WTC11 (cell line): ENCODE data around the gene BPI. TPM values are rescaled to one million over a fixed set of nuclear protein-coding genes. Genes with fewer than 3 reads are reported as not detected.

Experiments used
- ATAC-seq: fragments of 200-7000 bp; cut with Tn5 transposase; 2 replicates; pipeline ENCODE4 v1.10.0; 2021; ENCODE audit warnings: mild to moderate bottlenecking, moderate library complexity
- CTCF ChIA-PET: fragments of 300-600 bp; sonication (Branson Sonifier 250); formaldehyde crosslinking; loops from one replicate; lab custom pipeline; 2021; ENCODE audit warnings: antibody characterized with exemption; lab: Charles Lee
- POLR2A ChIA-PET: fragments of 350-600 bp; sonication (Branson Sonifier 250); formaldehyde crosslinking; loops from one replicate; lab custom pipeline; 2021; ENCODE audit warnings: antibody characterized with exemption; lab: Charles Lee
- DNase-seq: peaks from one replicate; pipeline ENCODE4 v3.0.0; 2021; ENCODE audit warnings: low spot score
- H3K27ac Mint-ChIP-seq: 2 replicates; pipeline ENCODE4 v1.8.0; 2021; ENCODE audit warnings: mixed read lengths
- H3K27me3 Mint-ChIP-seq: 2 replicates; pipeline ENCODE4 v1.8.0; 2021; ENCODE audit warnings: low read depth, mild to moderate bottlenecking, moderate library complexity, mixed read lengths
- H3K36me3 Mint-ChIP-seq: 2 replicates; pipeline ENCODE4 v1.8.0; 2021; ENCODE audit warnings: mixed read lengths
- H3K4me1 Mint-ChIP-seq: 2 replicates; pipeline ENCODE4 v1.8.0; 2022; ENCODE audit warnings: mixed read lengths
- H3K4me3 Mint-ChIP-seq: 2 replicates; pipeline ENCODE4 v1.8.0; 2021; ENCODE audit warnings: mild to moderate bottlenecking, moderate library complexity, mixed read lengths
- H3K9me3 Mint-ChIP-seq: 2 replicates; pipeline ENCODE4 v1.8.0; 2021; ENCODE audit warnings: mixed read lengths
- ATF1 ChIP-seq: sonication (generic); formaldehyde crosslinking; IDR thresholded peaks from 2 replicates; pipeline ENCODE4 v1.8.1; 2023; ENCODE audit warnings: mild to moderate bottlenecking, moderate library complexity, missing genetic modification reagents
- CBFB ChIP-seq: sonication (generic); formaldehyde crosslinking; IDR thresholded peaks from 2 replicates; pipeline ENCODE4 v1.8.1; 2022; ENCODE audit warnings: mild to moderate bottlenecking, low read depth, missing genetic modification reagents
- EMX1 ChIP-seq: fragments of 250-450 bp; sonication (Bioruptor Pico); IDR thresholded peaks from 2 replicates; pipeline ENCODE4 v1.8.0; 2021; ENCODE audit warnings: mild to moderate bottlenecking
- FOXJ3 ChIP-seq: sonication (generic); formaldehyde crosslinking; IDR thresholded peaks from 2 replicates; pipeline ENCODE4 v1.9.0; 2021; ENCODE audit warnings: missing genetic modification reagents, mild to moderate bottlenecking, borderline replicate concordance
- GABPB1 ChIP-seq: sonication (generic); formaldehyde crosslinking; IDR thresholded peaks from 2 replicates; pipeline ENCODE4 v1.8.1; 2023; ENCODE audit warnings: mild to moderate bottlenecking, missing genetic modification reagents
- GRHL2 ChIP-seq: fragments of 250-450 bp; sonication (Bioruptor Pico); IDR thresholded peaks from 2 replicates; pipeline ENCODE4 v1.8.0; 2022; ENCODE audit warnings: mild to moderate bottlenecking, moderate library complexity; ENCODE audit not compliant: insufficient replicate concordance, severe bottlenecking
- NFYB ChIP-seq: sonication (generic); formaldehyde crosslinking; conservative IDR thresholded peaks from 2 replicates; pipeline ENCODE4 v1.8.0; 2022; ENCODE audit warnings: low read depth, missing genetic modification reagents
- OVOL2 ChIP-seq: fragments of 250-450 bp; sonication (Bioruptor Pico); IDR thresholded peaks from 2 replicates; pipeline ENCODE4 v1.9.0; 2021; ENCODE audit warnings: mild to moderate bottlenecking, borderline replicate concordance
- SMAD4 ChIP-seq: sonication (generic); formaldehyde crosslinking; IDR thresholded peaks from 2 replicates; pipeline ENCODE4 v1.8.0; 2022; ENCODE audit warnings: mild to moderate bottlenecking, missing genetic modification reagents
- SP1 ChIP-seq: sonication (generic); formaldehyde crosslinking; conservative IDR thresholded peaks from 2 replicates; pipeline ENCODE4 v1.8.1; 2022; ENCODE audit warnings: missing genetic modification reagents
- TEAD4 ChIP-seq: sonication (generic); formaldehyde crosslinking; IDR thresholded peaks from 2 replicates; pipeline ENCODE4 v1.8.0; 2022; ENCODE audit warnings: mild to moderate bottlenecking, missing genetic modification reagents
- ZNF121 ChIP-seq: sonication (generic); formaldehyde crosslinking; IDR thresholded peaks from 2 replicates; pipeline ENCODE4 v1.8.0; 2023; ENCODE audit warnings: missing genetic modification reagents
- ZNF396 ChIP-seq: fragments of 250-450 bp; sonication (Bioruptor Pico); IDR thresholded peaks from 2 replicates; pipeline ENCODE4 v1.8.0; 2021; ENCODE audit warnings: mild to moderate bottlenecking, moderate library complexity, borderline replicate concordance
- total RNA-seq: library from RNA; stranded (reverse); gene quantifications from 3 replicates; pipeline ENCODE4 v1.2.3, GENCODE V29; 2021
- TF ChIP-seq, protein P1 (sequence below): sonication (generic); formaldehyde crosslinking; IDR thresholded peaks from 2 replicates; pipeline ENCODE4 v1.8.1; 2023; ENCODE audit warnings: mild to moderate bottlenecking, missing genetic modification reagents, borderline replicate concordance
- TF ChIP-seq, protein P2 (sequence below): sonication (generic); formaldehyde crosslinking; IDR thresholded peaks from 2 replicates; pipeline ENCODE4 v1.8.0; 2022; ENCODE audit warnings: missing genetic modification reagents
- TF ChIP-seq, protein P3 (sequence below): sonication (generic); formaldehyde crosslinking; IDR thresholded peaks from 2 replicates; pipeline ENCODE4 v1.8.0; 2023; ENCODE audit warnings: missing genetic modification reagents, mild to moderate bottlenecking, borderline replicate concordance
- TF ChIP-seq, protein P4 (sequence below): fragments of 200-600 bp; IDR thresholded peaks from 2 replicates; pipeline ENCODE4 v1.8.0; 2022; ENCODE audit warnings: antibody characterized with exemption
- TF ChIP-seq, protein P5 (sequence below): fragments of 250-450 bp; sonication (Bioruptor Pico); IDR thresholded peaks from 2 replicates; pipeline ENCODE4 v1.9.0; 2021; ENCODE audit warnings: mild to moderate bottlenecking

Gene BPI
- total RNA-seq, 1 experiment from 2014 or later, result not detected

DNA sequence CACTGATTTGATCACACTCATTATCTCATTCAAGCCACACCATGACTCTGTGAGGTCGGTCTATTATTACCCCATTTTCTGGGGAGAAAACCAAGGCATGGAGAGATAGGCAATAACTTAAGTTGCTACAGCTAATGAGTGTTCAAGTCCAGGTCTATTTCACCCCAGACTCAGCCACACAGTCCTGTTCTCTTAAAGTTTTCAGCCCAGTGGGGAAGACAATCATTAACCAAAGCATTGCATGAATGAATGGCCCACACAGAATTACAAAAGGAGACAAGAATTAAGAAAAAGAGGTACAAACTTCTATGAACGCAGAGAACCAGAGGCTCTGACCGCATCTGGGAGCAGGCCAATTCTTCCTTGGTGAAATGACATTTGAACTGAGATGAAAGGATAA, 7.1 kb downstream of the BPI start (continued):
- TF ChIP-seq, protein P1, sequence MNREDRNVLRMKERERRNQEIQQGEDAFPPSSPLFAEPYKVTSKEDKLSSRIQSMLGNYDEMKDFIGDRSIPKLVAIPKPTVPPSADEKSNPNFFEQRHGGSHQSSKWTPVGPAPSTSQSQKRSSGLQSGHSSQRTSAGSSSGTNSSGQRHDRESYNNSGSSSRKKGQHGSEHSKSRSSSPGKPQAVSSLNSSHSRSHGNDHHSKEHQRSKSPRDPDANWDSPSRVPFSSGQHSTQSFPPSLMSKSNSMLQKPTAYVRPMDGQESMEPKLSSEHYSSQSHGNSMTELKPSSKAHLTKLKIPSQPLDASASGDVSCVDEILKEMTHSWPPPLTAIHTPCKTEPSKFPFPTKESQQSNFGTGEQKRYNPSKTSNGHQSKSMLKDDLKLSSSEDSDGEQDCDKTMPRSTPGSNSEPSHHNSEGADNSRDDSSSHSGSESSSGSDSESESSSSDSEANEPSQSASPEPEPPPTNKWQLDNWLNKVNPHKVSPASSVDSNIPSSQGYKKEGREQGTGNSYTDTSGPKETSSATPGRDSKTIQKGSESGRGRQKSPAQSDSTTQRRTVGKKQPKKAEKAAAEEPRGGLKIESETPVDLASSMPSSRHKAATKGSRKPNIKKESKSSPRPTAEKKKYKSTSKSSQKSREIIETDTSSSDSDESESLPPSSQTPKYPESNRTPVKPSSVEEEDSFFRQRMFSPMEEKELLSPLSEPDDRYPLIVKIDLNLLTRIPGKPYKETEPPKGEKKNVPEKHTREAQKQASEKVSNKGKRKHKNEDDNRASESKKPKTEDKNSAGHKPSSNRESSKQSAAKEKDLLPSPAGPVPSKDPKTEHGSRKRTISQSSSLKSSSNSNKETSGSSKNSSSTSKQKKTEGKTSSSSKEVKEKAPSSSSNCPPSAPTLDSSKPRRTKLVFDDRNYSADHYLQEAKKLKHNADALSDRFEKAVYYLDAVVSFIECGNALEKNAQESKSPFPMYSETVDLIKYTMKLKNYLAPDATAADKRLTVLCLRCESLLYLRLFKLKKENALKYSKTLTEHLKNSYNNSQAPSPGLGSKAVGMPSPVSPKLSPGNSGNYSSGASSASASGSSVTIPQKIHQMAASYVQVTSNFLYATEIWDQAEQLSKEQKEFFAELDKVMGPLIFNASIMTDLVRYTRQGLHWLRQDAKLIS (CRISPR knock-in tag), result no peak
- TF ChIP-seq EMX1 (CRISPR knock-in tag) (no peak), GRHL2 (CRISPR knock-in tag) (no peak), SMAD4 (CRISPR knock-in tag) (no peak), ZNF121 (CRISPR knock-in tag) (no peak), FOXJ3 (CRISPR knock-in tag) (no peak), OVOL2 (no peak), CBFB (CRISPR knock-in tag) (no peak)
- TF ChIP-seq, protein P2, sequence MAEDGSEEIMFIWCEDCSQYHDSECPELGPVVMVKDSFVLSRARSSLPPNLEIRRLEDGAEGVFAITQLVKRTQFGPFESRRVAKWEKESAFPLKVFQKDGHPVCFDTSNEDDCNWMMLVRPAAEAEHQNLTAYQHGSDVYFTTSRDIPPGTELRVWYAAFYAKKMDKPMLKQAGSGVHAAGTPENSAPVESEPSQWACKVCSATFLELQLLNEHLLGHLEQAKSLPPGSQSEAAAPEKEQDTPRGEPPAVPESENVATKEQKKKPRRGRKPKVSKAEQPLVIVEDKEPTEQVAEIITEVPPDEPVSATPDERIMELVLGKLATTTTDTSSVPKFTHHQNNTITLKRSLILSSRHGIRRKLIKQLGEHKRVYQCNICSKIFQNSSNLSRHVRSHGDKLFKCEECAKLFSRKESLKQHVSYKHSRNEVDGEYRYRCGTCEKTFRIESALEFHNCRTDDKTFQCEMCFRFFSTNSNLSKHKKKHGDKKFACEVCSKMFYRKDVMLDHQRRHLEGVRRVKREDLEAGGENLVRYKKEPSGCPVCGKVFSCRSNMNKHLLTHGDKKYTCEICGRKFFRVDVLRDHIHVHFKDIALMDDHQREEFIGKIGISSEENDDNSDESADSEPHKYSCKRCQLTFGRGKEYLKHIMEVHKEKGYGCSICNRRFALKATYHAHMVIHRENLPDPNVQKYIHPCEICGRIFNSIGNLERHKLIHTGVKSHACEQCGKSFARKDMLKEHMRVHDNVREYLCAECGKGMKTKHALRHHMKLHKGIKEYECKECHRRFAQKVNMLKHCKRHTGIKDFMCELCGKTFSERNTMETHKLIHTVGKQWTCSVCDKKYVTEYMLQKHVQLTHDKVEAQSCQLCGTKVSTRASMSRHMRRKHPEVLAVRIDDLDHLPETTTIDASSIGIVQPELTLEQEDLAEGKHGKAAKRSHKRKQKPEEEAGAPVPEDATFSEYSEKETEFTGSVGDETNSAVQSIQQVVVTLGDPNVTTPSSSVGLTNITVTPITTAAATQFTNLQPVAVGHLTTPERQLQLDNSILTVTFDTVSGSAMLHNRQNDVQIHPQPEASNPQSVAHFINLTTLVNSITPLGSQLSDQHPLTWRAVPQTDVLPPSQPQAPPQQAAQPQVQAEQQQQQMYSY (CRISPR knock-in tag), result no peak
- TF ChIP-seq, protein P3, sequence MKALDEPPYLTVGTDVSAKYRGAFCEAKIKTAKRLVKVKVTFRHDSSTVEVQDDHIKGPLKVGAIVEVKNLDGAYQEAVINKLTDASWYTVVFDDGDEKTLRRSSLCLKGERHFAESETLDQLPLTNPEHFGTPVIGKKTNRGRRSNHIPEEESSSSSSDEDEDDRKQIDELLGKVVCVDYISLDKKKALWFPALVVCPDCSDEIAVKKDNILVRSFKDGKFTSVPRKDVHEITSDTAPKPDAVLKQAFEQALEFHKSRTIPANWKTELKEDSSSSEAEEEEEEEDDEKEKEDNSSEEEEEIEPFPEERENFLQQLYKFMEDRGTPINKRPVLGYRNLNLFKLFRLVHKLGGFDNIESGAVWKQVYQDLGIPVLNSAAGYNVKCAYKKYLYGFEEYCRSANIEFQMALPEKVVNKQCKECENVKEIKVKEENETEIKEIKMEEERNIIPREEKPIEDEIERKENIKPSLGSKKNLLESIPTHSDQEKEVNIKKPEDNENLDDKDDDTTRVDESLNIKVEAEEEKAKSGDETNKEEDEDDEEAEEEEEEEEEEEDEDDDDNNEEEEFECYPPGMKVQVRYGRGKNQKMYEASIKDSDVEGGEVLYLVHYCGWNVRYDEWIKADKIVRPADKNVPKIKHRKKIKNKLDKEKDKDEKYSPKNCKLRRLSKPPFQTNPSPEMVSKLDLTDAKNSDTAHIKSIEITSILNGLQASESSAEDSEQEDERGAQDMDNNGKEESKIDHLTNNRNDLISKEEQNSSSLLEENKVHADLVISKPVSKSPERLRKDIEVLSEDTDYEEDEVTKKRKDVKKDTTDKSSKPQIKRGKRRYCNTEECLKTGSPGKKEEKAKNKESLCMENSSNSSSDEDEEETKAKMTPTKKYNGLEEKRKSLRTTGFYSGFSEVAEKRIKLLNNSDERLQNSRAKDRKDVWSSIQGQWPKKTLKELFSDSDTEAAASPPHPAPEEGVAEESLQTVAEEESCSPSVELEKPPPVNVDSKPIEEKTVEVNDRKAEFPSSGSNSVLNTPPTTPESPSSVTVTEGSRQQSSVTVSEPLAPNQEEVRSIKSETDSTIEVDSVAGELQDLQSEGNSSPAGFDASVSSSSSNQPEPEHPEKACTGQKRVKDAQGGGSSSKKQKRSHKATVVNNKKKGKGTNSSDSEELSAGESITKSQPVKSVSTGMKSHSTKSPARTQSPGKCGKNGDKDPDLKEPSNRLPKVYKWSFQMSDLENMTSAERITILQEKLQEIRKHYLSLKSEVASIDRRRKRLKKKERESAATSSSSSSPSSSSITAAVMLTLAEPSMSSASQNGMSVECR, result no peak
- TF ChIP-seq, protein P4, sequence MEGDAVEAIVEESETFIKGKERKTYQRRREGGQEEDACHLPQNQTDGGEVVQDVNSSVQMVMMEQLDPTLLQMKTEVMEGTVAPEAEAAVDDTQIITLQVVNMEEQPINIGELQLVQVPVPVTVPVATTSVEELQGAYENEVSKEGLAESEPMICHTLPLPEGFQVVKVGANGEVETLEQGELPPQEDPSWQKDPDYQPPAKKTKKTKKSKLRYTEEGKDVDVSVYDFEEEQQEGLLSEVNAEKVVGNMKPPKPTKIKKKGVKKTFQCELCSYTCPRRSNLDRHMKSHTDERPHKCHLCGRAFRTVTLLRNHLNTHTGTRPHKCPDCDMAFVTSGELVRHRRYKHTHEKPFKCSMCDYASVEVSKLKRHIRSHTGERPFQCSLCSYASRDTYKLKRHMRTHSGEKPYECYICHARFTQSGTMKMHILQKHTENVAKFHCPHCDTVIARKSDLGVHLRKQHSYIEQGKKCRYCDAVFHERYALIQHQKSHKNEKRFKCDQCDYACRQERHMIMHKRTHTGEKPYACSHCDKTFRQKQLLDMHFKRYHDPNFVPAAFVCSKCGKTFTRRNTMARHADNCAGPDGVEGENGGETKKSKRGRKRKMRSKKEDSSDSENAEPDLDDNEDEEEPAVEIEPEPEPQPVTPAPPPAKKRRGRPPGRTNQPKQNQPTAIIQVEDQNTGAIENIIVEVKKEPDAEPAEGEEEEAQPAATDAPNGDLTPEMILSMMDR, result no peak

DNA sequence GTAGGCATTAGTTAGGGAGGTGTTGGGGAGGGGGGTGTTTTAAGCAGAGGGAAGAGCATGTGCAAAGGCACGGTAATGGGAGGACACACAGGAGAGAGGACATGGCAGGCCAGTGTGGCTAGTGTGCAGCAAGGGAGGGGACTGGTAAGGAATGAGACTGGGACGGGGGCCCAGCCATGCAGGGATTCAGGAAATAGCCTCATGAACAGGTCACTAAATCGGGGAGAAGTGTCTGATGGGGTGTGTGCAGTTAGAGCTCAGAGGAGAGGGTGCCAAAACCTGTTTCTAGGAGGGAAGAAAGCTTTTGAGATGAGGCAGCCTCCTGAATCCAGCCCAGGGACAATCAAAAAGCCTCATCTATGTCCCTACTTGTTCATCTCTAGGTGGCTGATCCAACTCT, 7.5 kb downstream of the BPI start:
- CTCF ChIA-PET, result interaction anchor here (2.3 kb wide), 1 partner anchor 10 kb away, joined by 7 read pairs; no protein-coding TSS in a partner anchor
- no peaks in the 10 kb centered on the region for H3K4me1 Mint-ChIP-seq
- DNase-seq (no peak), ATAC-seq (no peak)
- POLR2A ChIA-PET, result no interaction called here
- no peak overlapping the region for H3K4me3 Mint-ChIP-seq
- no peaks in the 10 kb centered on the region for H3K36me3 Mint-ChIP-seq
- H3K27me3 Mint-ChIP-seq, result peaks cover 2% of the 10 kb centered on the region; the same call in 1 of the 2 replicates
- no peak overlapping the region for H3K27ac Mint-ChIP-seq
- peaks cover 8% of the 10 kb centered on the region for H3K9me3 Mint-ChIP-seq
- TF ChIP-seq, protein P5, sequence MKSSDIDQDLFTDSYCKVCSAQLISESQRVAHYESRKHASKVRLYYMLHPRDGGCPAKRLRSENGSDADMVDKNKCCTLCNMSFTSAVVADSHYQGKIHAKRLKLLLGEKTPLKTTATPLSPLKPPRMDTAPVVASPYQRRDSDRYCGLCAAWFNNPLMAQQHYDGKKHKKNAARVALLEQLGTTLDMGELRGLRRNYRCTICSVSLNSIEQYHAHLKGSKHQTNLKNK (CRISPR knock-in tag), result no peak
- TF ChIP-seq NFYB (CRISPR knock-in tag) (no peak), GRHL2 (CRISPR knock-in tag) (no peak), GABPB1 (CRISPR knock-in tag) (no peak), ZNF396 (CRISPR knock-in tag) (no peak), ATF1 (CRISPR knock-in tag) (no peak), TEAD4 (no peak), SP1 (CRISPR knock-in tag) (no peak)
- TF ChIP-seq, protein P3, result no peak
